GM13976 (cell line): ENCODE results near the gene HOXA11.

Experiments used
- DNase-seq: peaks from one replicate; pipeline ENCODE4 v3.0.0; 2012; ENCODE audit warnings: low spot score
- CTCF ChIP-seq: IDR thresholded peaks from 2 replicates; pipeline ENCODE4 v1.5.1; 2012; ENCODE audit warnings: borderline replicate concordance, mild to moderate bottlenecking; ENCODE audit not compliant: insufficient read depth; ENCODE audit errors: extremely low read depth, missing control alignments, control extremely low read depth
- in situ Hi-C: fragments of 300-500 bp; cut with MboI; formaldehyde crosslinking; loops from one replicate; pipeline ENCODE4 v1.12.0; 2022; ENCODE audit warnings: low sequenced_read_pairs, mixed read lengths, inconsistent platforms; ENCODE audit not compliant: unreplicated experiment

HOXA11 gene

GRCh38 chr7:27185013-27185853 is at the start of gene HOXA11:
Gene HOXA11, minus strand, starts transcription at chr7:27185232. Its CDS starts 88 bp downstream, at chr7:27185144.
- TF ChIP-seq CTCF = no peak
- DNase-seq = no peak
- in situ Hi-C loops = no loop called here

GRCh38 chr7:27229448-27229847 is 44.4 kb upstream of the HOXA11 start:
- TF ChIP-seq CTCF = no peak
- DNase-seq = no peak
- in situ Hi-C loops = no loop called here

DNA sequence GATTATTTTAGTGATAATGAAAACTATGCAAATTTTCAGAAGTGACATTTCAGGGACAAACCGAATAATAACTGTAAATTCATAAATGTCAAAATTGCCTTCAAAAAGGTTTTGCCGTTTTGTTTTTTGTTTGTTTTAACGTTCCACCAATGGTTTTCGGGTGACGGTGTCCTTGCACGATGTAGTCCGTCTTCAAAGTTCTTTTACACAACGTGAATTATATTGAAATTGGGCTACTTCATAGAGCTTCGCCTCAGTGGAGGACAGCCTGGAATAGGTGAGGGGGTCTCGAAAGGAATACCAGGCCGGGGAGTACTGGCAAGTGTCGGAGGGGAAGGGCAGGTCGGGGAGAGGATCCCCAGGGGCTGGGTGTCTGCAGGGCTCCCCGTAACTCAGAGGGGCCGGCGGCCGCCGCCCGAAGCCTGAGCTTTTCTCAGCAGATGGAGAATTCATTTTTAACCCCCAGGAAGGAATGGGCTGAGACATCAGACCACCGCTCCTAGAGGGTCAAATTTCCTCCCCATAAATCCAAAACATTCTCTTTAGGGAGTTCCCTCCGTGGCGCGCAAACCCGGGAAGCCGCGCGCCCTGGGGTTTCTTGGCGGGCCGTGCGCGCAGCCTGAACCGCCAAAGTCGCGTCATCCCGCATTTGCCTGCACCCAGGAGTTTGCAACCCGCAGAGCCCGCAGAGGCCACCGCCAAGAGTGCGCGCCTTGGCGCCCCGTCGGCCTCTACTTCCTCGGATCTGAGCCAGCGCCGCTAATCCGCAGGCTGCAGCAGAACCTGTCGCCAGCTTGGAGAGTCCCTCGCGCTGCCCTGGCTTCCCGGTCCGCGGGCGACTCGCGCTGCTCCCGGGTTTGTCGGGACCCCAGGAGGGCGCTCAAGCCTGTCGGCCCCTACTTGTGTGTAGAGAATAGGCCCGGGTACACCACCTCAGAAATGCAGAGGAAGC is 40.2 kb upstream of the HOXA11 start:
- in situ Hi-C loops = loop anchor here (25.0 kb wide), 1 partner anchor 562 kb away; no protein-coding TSS in a partner anchor
- DNase-seq = no peak
- TF ChIP-seq CTCF = no peak

DNA sequence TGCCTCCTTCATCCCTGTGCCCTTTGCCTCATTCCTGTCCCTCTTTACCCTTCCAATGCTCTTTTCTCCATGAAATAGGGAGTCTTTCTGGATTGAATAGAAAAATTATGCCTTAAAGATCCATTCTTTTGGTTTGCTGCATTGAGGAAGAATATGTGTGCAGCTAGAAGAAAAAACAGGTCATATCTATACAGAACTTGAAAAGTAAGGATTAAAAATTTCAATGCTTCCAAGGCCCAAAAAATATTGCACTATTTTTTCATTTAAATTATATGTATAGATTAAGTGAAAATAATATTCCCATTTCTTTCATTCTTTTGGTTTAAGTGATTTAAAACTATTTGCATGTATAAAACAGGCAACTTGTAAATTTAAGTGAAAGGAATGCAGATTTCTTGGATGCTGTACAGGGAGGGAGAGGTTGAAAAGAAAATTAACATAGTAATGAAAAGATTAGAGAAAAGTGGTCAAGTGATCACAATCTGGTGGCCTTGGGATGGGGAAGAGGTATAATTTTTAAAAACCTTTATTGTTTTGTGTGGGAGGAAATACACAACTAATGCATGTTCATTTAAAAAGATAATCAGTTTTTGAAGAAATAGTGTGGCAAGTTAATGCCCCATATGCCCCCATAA is 39.0 kb upstream of the HOXA11 start:
- TF ChIP-seq CTCF = no peak
- DNase-seq = no peak
- in situ Hi-C loops = loop anchor here (25.0 kb wide), 1 partner anchor 563 kb away; no protein-coding TSS in a partner anchor

DNA sequence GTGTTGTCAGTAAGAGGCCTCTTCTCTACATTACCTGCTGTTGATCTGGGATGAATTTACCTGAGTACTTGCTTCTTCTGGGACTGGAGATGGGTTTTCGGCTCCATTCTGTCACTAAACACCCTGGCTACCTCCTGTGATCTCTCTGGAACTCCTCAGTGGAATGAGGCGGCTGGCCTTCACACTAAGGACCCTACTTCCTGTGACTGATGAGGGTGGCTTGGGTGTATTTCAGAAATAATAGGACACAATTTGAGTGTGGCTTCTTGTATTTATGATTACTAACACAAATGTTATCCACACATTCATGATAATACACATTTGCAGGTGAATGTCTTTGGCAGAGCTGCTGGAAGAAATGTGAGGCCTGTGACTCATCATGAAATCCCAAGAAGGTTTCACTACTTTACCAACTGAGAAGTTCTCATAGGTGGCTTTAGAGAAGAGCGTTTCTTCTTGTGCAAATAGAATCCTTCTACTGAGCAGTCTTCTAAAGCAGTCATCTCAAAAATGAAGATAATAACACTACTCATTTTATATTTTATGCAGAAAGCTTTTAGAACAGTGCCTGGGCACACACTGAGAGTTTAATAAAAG is 36.3 kb upstream of the HOXA11 start:
- DNase-seq = no peak
- TF ChIP-seq CTCF = no peak
- in situ Hi-C loops = loop anchor here (25.0 kb wide), 1 partner anchor 566 kb away; no protein-coding TSS in a partner anchor

DNA sequence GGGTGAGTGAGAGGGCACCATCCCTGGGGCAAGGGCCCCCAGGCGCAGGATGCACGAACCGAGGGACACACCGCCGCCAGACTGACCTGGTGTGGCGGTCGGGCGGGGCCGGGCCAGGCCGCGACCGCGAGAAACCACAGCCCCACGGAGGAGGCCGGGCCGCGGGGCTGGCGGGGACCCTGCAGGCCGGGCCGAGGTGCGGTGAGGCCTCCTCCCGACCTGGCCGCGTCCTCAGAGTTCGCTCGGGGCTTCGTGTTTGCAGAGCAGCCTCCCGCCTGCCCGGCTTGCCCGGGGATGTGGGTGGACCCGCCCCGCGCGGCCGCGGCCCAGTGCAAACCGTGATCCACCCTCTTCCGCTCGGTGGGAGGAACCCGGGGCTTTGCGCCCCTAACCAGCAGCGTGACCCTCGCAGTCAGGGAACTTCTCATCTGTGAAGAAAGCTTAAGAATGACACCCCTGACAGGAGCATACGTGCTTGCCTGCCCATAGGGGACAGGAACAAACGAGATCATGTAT is 35.5 kb upstream of the HOXA11 start:
- in situ Hi-C loops = loop anchor here (25.0 kb wide), 1 partner anchor 567 kb away; no protein-coding TSS in a partner anchor
- DNase-seq = no peak
- no peak for TF ChIP-seq CTCF
